ENCODE data around the gene LTB4R.
A peak's percentile ranks its signal among the peaks of the same experiment; 100 is the strongest.
"Not testable (repeated sequence)": the region's sequence is repeated elsewhere in the genome, so short reads cannot be mapped to it uniquely, and the experiment has no call there.

Gene LTB4R

DNA sequence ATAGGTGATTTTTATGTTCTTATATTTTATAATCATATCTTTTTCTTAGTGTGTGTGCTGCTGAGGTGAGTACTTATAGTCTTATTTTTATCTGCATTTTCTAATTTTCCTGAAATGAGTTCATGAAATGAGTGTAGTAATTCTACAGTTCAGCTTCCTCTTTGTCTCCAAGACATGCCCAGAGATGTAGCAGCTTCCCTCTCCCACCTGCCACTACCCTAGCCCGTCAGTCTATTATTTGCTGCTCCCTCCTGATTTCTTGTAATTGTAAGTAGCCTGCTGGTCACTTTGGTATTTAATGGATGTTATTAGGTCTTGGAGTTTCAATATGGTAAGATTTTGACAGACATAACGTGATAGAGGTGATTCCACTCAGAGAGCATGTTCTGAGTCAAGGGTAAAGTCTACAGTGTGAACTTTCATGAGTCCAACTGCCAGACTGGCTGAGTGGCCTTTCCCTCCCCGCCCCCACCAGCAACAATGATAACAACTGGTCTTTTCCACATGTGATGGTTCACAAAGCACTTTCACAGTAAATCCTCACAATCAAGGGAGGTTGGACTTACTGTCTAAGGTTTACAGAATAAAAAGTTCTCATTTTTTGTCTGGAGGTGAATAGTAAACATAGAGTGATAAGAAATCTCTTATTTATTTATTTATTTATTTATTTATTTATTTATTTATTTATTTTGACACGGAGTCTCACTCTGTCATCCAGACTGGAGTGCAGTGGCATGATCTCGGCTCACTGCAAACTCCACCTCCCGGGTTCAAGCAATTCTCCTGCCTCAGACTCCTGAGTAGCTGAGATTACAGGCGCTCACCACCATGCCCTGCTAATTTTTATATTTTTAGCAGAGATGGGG lies 32.7 kb downstream of the LTB4R start:
- DNase-seq, result no peak

DNA sequence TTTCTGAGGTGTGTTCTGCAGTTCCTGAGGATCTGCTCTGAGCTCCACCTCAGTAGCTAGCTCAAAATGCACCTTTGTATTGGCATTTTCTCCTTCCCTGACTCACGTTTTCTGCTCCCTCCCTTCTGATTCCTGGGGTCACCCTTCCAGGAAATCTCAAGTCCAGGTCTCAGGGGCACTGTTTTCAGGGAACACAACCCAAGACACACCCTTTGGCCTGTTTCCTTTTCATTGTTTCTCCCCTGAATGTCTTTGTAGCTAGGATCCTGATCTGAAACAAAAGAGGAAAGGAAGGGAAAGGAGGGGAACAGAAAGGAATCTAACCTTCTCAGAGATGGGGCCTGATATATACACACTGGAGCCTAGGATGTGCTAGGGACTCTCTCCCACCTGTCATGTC lies 35.8 kb downstream of the LTB4R start:
- DNase-seq, result no peak

DNA sequence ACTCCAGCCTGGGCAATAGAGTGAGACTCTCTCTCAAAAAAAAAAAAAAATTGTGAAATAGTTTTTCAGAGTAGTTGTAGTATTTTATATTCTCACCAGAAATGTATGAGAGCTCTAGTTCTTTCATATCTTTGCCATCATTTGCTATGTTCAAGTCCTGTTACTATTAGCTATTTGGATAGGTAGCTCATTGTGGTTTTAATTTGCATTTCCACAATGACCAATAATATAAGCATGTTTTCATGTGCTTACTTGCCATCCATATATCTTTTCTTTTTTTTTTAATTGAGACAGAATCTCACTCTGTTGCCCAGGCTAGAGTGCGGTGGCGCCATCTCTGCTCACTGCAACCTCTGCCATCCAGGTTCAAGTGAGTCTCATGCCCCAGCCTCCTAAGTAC lies 36.9 kb downstream of the LTB4R start:
- no peak for DNase-seq

DNA sequence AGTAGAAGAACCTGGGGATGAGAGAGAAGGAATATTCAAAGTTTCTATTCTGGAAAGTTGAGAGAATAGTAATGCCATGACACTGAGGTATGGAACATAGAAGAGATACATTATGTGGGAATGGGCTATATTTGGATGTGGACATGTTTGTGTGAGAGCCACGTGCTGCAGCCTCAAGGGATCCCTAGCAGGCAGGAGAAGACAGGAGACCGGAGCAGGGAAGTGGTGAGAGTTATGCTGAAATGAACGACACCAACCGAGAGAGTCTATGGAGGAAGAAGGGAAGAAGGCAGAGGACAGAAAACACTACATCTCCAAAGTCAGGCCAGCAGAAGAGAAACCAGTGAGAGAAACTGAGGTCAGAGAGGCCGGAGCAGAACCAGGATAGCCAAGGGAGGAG lies 38.4 kb downstream of the LTB4R start:
- DNase-seq, result no peak

DNA sequence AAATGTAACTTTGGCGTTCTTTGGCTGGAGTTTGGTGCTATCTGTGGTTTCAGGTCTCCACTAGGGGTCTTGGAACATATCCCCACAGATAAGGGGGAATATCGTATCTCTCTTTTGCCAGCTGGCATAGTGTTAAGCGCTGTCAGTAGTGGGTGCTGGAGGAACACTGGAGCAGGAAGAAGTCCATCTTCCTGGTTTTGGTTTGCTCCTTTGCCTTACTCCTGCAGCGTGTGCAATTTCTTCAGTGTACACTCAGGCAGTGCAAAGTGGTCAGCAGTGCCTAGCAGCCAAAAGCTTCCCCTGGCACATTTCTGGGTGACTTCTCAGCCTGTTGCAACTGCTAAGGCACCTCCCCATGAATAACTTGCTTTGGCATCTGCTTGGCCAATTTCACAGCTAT lies 40.2 kb downstream of the LTB4R start:
- no peak for DNase-seq

DNA sequence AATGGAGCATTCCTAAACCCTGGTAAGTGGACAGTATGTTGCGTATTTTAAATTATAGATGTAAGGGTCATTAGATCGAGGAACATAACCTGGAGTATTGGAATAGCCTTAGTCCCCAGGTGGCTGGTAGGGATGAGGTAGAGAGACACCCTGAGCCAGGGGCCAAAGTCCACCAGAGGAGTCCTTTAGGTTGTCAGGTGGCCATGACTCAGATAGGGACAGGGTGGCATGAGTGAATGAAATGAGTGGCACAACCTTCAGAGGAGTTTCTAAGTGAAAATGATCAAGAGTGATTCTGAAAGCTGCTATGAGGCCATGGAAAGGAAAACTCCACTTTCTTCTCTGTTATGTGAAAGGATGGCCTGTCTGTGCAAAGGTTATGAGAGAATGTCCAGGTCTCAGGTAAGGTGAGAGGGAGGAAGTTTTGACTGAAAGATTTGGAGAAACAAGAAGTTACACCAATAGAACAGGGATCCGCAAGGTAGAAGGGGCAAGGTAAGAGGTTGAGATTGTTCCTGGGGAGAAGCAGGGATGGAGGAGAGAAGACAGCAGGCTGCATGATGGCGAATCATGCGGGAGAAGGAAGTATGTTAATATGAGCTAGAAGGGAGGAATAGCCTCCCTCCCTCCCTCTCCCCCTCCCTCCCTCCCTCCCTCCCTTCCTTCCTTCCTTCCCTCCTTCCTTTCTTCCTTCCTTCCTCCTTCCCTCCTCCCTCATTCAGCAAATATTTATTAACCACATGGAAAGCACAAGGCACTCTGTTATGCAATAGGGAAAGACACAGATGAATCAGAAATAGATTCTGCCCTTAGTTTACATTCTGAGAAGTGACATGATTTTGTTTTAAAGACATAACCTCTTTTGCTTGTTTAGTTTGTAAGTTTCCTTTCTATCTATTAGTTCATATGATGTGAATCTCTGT lies 42.5 kb downstream of the LTB4R start:
- DNase-seq, result peak; percentile 61

DNA sequence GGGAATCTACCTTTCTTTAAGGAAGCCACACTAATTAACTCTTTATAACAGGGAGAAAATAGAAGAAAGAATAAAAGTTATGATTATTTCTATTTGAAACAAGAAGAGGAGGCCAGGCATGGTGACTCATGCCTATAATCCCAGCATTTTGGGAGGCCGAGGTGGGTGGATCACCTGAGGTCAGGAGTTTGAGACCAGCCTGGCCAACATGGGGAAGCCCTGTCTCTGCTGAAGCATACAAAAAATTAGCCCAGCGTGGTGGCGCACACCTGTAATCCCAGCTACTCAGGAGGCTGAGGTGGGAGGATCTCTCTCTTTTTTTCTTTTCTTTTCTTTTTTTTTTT lies 43.2 kb downstream of the LTB4R start:
- DNase-seq, result not testable (repeated sequence)

DNA sequence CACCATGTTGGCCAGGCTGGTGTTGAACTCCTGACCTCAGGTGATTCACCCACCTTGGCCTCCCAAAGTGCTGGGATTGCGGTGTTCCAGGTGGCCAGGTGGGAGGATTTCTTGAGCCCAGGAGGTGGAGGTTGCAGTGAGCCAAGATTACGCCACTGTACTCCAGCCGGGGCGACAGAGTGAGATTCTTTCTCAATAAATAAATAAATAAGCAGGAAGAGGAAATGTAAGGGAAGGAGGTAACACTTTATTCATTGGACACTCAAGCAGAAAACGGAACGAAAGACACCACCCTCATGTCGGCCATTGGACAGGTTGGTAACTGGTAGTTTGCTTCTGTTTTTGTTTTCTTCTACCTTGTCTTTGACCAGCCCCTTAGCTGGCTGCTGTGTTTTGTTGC lies 43.7 kb downstream of the LTB4R start:
- no peak for DNase-seq

DNA sequence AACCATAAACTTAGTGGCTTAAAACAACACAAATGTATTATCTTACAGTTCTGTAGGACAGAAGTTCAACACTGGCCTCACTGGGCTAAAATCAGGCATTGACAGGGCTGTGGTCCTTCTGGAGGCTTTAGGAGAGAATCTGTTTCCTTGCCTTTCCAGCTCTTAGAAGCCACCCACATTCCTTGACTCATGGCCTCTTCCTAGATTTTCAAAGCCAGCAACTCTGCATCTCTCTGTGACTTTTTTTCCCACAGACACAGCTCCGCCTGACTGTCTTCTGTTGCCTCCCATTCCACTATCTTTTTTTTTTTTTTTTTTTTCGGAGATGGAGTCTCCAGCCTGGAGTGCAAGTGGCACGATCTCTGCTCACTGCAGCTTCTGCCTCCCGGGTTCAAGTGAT lies 44.9 kb downstream of the LTB4R start:
- no peak for DNase-seq

DNA sequence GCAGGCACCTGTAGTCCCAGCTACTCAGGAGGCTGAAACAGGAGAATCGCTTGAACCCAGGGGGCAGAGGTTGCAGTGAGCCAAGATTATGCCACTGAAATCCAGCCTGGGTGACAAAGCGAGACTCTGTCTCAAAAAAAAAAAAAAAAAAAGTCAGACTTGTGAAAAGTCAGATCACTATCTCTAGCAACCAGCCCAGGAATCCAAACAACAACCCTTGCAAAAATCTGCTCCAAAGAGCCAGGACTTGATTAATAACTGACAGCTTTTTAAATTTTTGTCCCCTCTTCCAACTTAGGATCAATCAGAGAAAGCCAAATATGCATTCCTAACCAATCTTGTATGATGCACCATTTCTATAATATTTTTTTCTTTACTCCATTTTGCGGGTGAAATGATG lies 49.0 kb downstream of the LTB4R start:
- no peak for DNase-seq

DNA sequence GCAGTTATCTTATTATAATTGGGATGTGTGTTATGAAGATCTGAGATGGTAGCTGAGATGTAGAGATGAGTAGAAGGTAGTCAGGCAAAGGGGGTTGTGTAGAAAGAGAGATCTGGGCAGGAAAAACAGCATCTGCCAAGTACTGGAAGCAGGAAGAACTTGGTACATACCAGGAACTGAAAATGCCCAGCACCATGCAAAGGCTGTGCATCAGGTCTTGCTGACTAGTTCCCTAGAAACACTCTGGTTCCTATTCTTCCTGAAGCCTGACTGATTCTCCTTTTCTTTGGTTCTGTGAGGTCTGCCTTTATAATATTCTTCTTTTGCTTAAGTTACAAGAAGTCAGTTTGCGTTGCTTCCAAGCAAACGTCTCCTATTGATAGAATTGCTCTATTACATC lies 50.0 kb downstream of the LTB4R start:
- DNase-seq, result no peak

DNA sequence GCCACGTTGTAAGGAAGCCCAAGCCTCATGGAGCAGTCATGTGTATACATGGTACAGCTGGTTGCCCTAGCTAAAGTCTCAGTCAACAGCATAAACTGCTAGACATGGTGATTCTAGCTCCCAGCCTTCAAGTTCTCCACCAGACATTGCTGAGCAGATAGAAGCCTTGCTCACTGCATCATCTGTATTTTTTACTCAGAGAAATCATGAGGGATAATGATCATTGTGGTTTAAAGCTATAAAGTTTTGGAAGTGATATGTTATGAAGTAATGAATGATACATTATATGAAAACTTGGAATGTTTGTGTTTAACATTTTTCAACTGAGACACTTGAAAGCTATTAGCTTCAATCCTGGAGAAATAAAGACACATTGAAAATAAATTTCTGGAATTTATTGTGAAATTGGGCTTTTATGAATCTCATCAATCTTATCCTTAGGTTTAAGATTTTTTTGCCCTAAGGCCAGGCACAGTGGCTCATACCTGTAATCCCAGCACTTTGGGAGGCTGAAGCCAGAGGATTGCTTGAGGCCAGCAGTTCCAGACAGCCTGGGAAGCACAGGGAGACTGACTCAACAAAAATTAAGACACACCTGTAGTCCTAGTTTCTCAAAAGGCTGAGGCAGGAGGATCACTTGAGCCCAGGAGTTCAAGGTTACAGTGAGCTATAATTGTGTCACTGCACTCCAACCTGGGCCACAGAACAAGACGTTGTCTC lies 51.1 kb downstream of the LTB4R start:
- DNase-seq, result peak; percentile 63

DNA sequence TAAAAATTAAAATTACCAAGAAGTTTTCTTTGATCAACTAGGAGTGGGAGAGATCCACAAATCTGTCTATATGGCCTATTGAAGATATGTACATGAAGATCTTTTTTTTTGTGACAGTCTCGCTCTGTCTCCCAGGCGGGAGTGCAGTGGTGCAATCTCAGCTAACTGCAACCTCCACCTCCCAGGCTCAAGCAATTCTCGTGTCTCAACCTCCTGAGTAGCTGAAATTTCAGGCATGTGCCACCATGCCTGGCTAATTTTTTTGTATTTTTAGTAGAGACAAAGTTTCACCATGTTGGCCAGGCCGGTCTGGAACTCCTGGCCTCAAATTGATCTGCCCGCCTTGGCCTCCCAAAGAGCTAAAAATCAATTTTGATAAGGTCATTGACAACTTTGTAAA lies 52.1 kb downstream of the LTB4R start:
- DNase-seq, result no peak

DNA sequence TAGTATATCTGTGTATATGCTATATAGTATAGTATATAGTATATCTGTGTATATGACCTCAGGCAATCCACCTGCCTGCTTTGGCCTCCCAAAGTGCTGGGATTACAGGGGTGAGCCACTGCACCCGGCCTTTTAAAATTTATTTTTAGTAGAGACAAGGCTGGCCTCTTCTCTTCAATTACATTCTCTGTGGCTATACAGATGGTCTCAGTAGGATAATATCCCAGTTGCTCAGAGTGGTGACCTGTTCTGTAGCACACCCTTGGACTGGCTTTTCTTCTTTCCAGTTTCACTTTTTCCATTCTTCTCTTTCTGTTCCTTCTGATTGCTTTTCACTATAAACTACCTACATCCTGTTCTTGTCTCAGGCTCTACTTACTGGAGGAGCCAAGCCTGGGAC lies 53.5 kb downstream of the LTB4R start:
- DNase-seq, result no peak

DNA sequence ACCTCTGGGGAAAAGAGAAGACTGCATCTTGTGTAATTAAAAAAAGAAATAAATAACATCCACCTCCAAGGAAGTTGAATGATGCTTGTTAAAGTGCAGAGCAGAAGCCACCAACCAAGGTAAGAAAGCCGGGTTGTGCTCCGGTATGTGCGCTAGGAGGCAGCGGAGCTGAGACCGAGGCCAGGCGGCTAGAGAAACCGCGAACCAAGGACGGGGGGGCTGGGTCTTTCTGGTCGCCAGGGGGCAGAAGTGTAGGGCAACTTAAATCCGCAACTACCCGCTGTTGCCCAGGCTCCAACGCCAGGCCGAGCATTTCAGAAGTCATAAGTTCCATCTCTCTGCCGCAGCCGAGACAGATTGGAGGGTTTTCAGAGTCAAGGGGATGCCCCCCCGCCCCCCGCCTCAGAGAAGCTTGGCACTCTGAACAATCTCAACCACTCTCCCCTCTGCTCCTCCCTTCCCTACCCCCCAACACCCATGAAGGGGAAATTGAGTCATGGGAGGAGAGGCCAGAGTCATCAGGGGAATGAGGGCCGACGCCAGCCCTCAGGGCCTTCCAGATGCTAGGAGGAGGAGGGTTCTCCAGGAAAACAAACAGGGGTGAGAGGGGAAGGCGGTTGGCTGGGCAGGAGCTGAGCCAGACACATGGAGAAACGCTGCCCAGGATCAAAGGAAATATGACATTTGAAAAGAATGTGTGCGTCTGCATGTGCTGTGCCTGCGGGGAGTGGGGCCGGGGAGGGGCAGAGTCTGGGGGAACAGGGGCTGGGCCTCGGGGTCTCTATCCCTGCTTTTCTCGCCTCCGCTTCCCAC lies 54.5 kb downstream of the LTB4R start:
- peak; percentile 90 for DNase-seq

DNA sequence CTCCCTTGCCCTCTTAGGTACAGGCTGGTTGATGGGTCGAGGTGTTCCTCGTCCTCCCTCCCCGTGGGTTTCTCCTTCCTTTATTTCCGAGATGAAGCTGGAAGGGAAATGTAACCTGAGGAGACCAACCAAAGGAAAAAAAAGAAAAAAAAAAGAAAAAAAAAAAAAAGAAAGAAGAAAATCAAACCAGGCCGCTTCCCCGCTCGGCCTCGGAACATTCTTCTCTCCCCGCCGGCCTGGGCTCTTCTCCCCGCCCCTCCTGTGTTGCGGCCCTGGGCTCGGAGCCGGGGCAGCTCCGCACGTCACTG lies 55.1 kb downstream of the LTB4R start:
- DNase-seq, result no peak

DNA sequence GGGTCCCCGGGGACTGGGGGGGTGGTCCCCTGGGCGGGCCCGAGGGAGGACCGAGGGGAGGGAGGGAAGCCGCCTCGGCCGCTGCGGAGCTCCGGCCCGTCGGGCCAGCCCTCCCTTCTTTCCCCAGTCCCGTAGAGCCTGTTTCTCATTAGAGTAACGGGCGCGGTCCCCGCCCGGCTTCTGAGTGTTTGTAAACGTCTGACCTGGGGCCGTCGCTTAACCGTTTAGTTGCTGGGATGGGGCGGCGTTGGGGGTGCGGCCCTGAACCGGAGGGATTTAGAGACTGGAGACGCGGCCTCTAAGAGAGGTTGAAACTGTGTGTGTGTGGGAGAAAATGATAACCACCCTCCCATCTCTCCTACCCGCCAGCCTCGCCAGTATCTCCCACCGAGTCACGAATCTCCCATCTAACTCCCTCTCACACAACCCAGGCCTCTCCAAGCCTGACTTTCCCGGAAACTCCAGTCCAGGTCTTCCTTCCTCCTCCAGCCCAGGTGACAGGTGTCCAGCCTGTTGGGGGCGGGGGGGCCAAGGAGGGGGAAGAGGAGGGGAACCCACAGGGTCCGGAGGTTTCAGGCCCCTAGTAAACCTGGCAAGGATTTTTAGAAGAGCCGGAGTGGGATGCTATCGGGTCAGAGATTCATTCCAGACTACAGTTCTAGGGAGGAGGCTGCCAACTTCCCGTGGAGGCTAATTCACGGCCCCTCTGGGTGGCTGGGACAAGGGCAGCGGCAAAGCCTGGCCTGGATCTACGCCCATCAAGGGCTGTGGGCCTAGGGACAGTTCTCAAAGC lies 55.6 kb downstream of the LTB4R start:
- DNase-seq, result peak; percentile 98
